IMR-90 (cell line): ENCODE data around the gene C1QTNF5. TPM values are rescaled to one million over a fixed set of nuclear protein-coding genes. Genes with fewer than 3 reads are reported as not detected.

Experiments used
- ATAC-seq: fragments of 200-7000 bp; cut with Tn5 transposase; 2 replicates; pipeline ENCODE4 v1.9.1; 2020; ENCODE audit warnings: low read depth, mild to moderate bottlenecking, moderate library complexity
- BruUV-seq: library from RNA; stranded (reverse); fragments of 400-500 nt; replicated peaks from 2 replicates; lab custom pipeline; 2021; lab: Mats Ljungman, UMichigan
- CTCF ChIA-PET: fragments of 300-600 bp; formaldehyde crosslinking; extraction: SDS; loops from one replicate; lab custom pipeline; 2021; ENCODE audit warnings: antibody characterized with exemption; lab: Yijun Ruan, JAX
- POLR2A ChIA-PET: fragments of 300-600 bp; sonication (Branson Sonifier 250); formaldehyde crosslinking; loops from one replicate; lab custom pipeline; 2022; ENCODE audit warnings: antibody characterized with exemption; ENCODE audit not compliant: unreplicated experiment; lab: Charles Lee
- DNase-seq: peaks from one replicate; pipeline ENCODE4 v3.0.0; 2013
- H2AFZ ChIP-seq: replicated peaks from 2 replicates; pipeline ENCODE3; 2013; ENCODE audit warnings: low read length, mild to moderate bottlenecking; ENCODE audit not compliant: poor library complexity
- H2AK5ac ChIP-seq: 2 replicates; pipeline ENCODE4 v1.6.1; 2013; ENCODE audit warnings: low read depth, low read length, inconsistent platforms
- H2AK9ac ChIP-seq: replicated peaks from 2 replicates; pipeline ENCODE3; 2013; ENCODE audit warnings: mild to moderate bottlenecking, low read depth, low read length, moderate library complexity; ENCODE audit not compliant: poor library complexity
- H2BK120ac ChIP-seq: 2 replicates; pipeline ENCODE4 v1.6.1; 2013; ENCODE audit warnings: low read depth, low read length, inconsistent platforms
- H2BK15ac ChIP-seq: 3 replicates; pipeline ENCODE4 v1.6.1; 2013; ENCODE audit warnings: low read depth, low read length, inconsistent platforms
- H2BK20ac ChIP-seq: 2 replicates; pipeline ENCODE4 v1.6.1; 2013; ENCODE audit warnings: low read depth, mild to moderate bottlenecking, inconsistent platforms, low read length, moderate library complexity
- H2BK5ac ChIP-seq: 2 replicates; pipeline ENCODE4 v1.6.1; 2013; ENCODE audit warnings: mild to moderate bottlenecking, low read depth, low read length, inconsistent platforms; ENCODE audit not compliant: poor library complexity, severe bottlenecking
- H3K14ac ChIP-seq: replicated peaks from 2 replicates; pipeline ENCODE4 v1.6.1; 2013; ENCODE audit warnings: low read depth, low read length, inconsistent platforms
- H3K18ac ChIP-seq: 2 replicates; pipeline ENCODE4 v1.6.1; 2013; ENCODE audit warnings: low read depth, low read length, control low read depth
- H3K23ac ChIP-seq: 2 replicates; pipeline ENCODE4 v1.6.1; 2013; ENCODE audit warnings: low read depth, low read length, inconsistent platforms
- H3K27ac ChIP-seq: 2 replicates; pipeline ENCODE4 v1.5.1; 2013; ENCODE audit warnings: mild to moderate bottlenecking, control low read depth, low read length; ENCODE audit not compliant: insufficient read depth
- H3K27me3 ChIP-seq: 2 replicates; pipeline ENCODE4 v1.6.1; 2013; ENCODE audit warnings: low read length; ENCODE audit not compliant: control insufficient read depth, insufficient read depth
- H3K36me3 ChIP-seq: 2 replicates; pipeline ENCODE4 v1.6.1; 2013; ENCODE audit warnings: low read length, mixed read lengths; ENCODE audit not compliant: control insufficient read depth, insufficient read depth
- H3K4ac ChIP-seq: 2 replicates; pipeline ENCODE4 v1.6.1; 2013; ENCODE audit warnings: low read depth, low read length, inconsistent platforms
- H3K4me1 ChIP-seq: 2 replicates; pipeline ENCODE4 v1.6.1; 2013; ENCODE audit warnings: low read length, mixed read lengths; ENCODE audit not compliant: control insufficient read depth, insufficient read depth
- H3K4me2 ChIP-seq: 2 replicates; pipeline ENCODE4 v1.6.1; 2013; ENCODE audit warnings: low read depth, mild to moderate bottlenecking, control low read depth, low read length, moderate library complexity
- H3K4me3 ChIP-seq: 2 replicates; pipeline ENCODE4 v1.5.1; 2013; ENCODE audit warnings: low read depth, mild to moderate bottlenecking, control low read depth, low read length, moderate library complexity; ENCODE audit not compliant: insufficient read depth
- H3K56ac ChIP-seq: 2 replicates; pipeline ENCODE4 v1.6.1; 2013; ENCODE audit warnings: low read length, inconsistent platforms; ENCODE audit not compliant: insufficient read depth; ENCODE audit errors: extremely low read depth
- H3K79me1 ChIP-seq, 2 experiments: 2 replicates each; pipeline ENCODE4 v1.6.1; 2013; ENCODE audit warnings: low read length in 2 of 2, inconsistent platforms in 1 of 2, low read depth in 1 of 2
- H3K9ac ChIP-seq: 2 replicates; pipeline ENCODE4 v1.6.1; 2013; ENCODE audit warnings: low read depth, low read length, control low read depth
- H3K9me1 ChIP-seq: 2 replicates; pipeline ENCODE4 v1.6.1; 2013; ENCODE audit warnings: low read length, inconsistent platforms; ENCODE audit not compliant: insufficient read depth
- H3K9me3 ChIP-seq: 2 replicates; pipeline ENCODE4 v1.6.1; 2013; ENCODE audit warnings: low read length; ENCODE audit not compliant: control insufficient read depth, insufficient read depth
- H4K20me1 ChIP-seq: 2 replicates; pipeline ENCODE4 v1.6.1; 2013; ENCODE audit warnings: low read length, inconsistent platforms; ENCODE audit not compliant: insufficient read depth
- H4K5ac ChIP-seq: 2 replicates; pipeline ENCODE4 v1.6.1; 2013; ENCODE audit warnings: mild to moderate bottlenecking, low read depth, low read length, control low read depth
- H4K8ac ChIP-seq, 2 experiments: 2 replicates each; pipeline ENCODE4 v1.6.1; 2013; ENCODE audit warnings: low read depth in 2 of 2, low read length in 2 of 2, control low read depth in 1 of 2, inconsistent platforms in 1 of 2
- H4K91ac ChIP-seq: 2 replicates; pipeline ENCODE4 v1.6.1; 2013; ENCODE audit warnings: low read depth, low read length, inconsistent platforms; ENCODE audit not compliant: insufficient read depth
- BHLHE40 ChIP-seq: fragments of 150-350 bp; IDR thresholded peaks from 2 replicates; pipeline ENCODE4 v1.6.1; 2016; ENCODE audit warnings: mild to moderate bottlenecking, low read depth, low read length
- CHD1 ChIP-seq: IDR thresholded peaks from 2 replicates; pipeline ENCODE4 v1.6.1; 2012; ENCODE audit warnings: low read depth, low read length, improper control_type of control experiment
- CTCF ChIP-seq: conservative IDR thresholded peaks from 2 replicates; pipeline ENCODE4 v1.5.1; 2012; ENCODE audit warnings: mild to moderate bottlenecking, low read depth, low read length, improper control_type of control experiment
- MAZ ChIP-seq: IDR thresholded peaks from 2 replicates; pipeline ENCODE4 v1.6.1; 2012; ENCODE audit warnings: low read depth, mild to moderate bottlenecking, low read length, improper control_type of control experiment, moderate library complexity, borderline replicate concordance
- NFE2L2 ChIP-seq: fragments of 150-350 bp; IDR thresholded peaks from 2 replicates; pipeline ENCODE4 v1.6.1; 2016; ENCODE audit warnings: low read depth, mild to moderate bottlenecking, low read length
- SMC3 ChIP-seq: fragments of 150-350 bp; IDR thresholded peaks from 2 replicates; pipeline ENCODE4 v1.6.1; 2016; ENCODE audit warnings: low read depth, mild to moderate bottlenecking, antibody characterized with exemption, low read length, moderate library complexity
- WGBS, 2 experiments: methylation state at CpG; one replicate each; pipeline versions ENCODE4 v1.1.5 to v1.1.7; 2013; ENCODE audit warnings: missing lambda C conversion rate in 2 of 2; ENCODE audit not compliant: insufficient read length in 1 of 2; ENCODE audit errors: extremely low coverage in 2 of 2; 5-methylcytosine and 5-hydroxymethylcytosine counted together
- dilution Hi-C: fragments of 300-500 bp; cut with HindIII; formaldehyde crosslinking; loops from one replicate; pipeline ENCODE4 v1.14.3; 2018; ENCODE audit warnings: low sequenced_read_pairs; ENCODE audit not compliant: unreplicated experiment
- in situ Hi-C: fragments of 300-500 bp; cut with MboI; formaldehyde crosslinking; loops from 3 replicates; pipeline ENCODE4 v1.14.3; 2019; ENCODE audit warnings: low sequenced_read_pairs, inconsistent platforms, mixed read lengths
- intact Hi-C: fragments of 100-400 bp; cut with micrococcal nuclease; formaldehyde crosslinking; loops from 2 replicates; pipeline ENCODE4 v1.10.0; 2022
- polyA plus RNA-seq, 3 experiments: library from polyadenylated mRNA; depleted of rRNA; stranded (reverse); fragments of >200 nt; gene quantifications; 2 replicates each; pipeline ENCODE4 v1.2.3, GENCODE V29; 2012; ENCODE audit warnings: low replicate concordance in 1 of 3
- total RNA-seq: library from RNA; depleted of rRNA; stranded (reverse); fragments of >200 nt; gene quantifications from 2 replicates; pipeline ENCODE4 v1.2.3, GENCODE V29; 2012

C1QTNF5 gene
- total and polyA plus RNA-seq, 2 of the 4 experiments (the other 2 are of a cell fraction) = 2.0 to 5.4 TPM

DNA sequence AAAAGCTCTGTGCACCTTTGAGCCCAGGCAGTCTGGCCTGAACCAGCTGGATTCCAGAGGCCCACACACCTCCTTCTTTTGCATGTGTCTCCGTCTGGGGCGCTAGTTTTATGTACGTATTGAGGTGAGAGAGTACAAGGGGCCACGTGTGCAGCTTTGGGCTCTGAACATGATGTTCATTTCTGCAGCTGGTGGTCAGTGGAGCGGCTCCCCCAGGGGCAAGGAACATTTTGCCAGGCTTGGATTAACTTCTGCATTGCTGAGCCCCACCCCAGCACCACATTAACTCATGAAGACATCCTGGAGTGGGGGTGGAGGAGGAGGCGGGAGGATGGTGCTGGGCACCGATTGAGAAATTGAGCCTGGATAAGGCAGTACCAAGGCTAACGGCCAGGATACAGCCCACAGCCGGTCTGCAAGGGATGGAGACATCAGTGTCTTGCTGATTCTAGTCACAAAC lies 27.0 kb upstream of the C1QTNF5 start:
- Histone ChIP-seq H4K91ac (no peak overlapping the region), H3K4me2 (no peak overlapping the region), H3K9ac (no peak overlapping the region), H3K79me1 (peaks cover 0 to 9% of the 10 kb centered on the region in 2 experiments; a peak in 1 of 4 replicates), H4K8ac (no peak overlapping the region), H2AK9ac (peak overlapping the region; percentile 3), H3K56ac (no peak overlapping the region), H2BK20ac (0 out of 2 replicates have a peak overlapping the region, but pooled peaks have one; percentile 34), H2BK15ac (no peak overlapping the region), H3K27ac (no peak overlapping the region), H3K14ac (no peak overlapping the region), H3K4me1 (peaks cover 20% of the 10 kb centered on the region), H3K27me3 (no peaks in the 10 kb centered on the region), H2AFZ (peak overlapping the region; percentile 44), H4K5ac (no peak overlapping the region), H2BK120ac (no peak overlapping the region), H3K4me3 (no peak overlapping the region), H2AK5ac (peak overlapping the region; percentile 52), H3K9me1 (peaks cover 25% of the 10 kb centered on the region), H3K4ac (peak overlapping the region; percentile 27; the same call in 1 of the 2 replicates), H2BK5ac (no peak overlapping the region), H4K20me1 (no peaks in the 10 kb centered on the region; the same call in 1 of the 2 replicates), H3K23ac (no peak overlapping the region), H3K18ac (no peak overlapping the region), H3K9me3 (no peaks in the 10 kb centered on the region), H3K36me3 (no peaks in the 10 kb centered on the region)
- DNase-seq = no peak
- no TSS peak for BruUV-seq
- intact Hi-C loops (loop anchor here (10.0 kb wide), 1 partner anchor 357 kb away; the partner anchor contains the start of gene NECTIN1), in situ Hi-C loops (loop anchor here (25.0 kb wide), 1 partner anchor 745 kb away; no protein-coding TSS in a partner anchor), dilution Hi-C loops (no loop called here)
- ATAC-seq = no peak
- CTCF ChIA-PET = interaction anchor here (0.9 to 5.3 kb wide), 3 partner anchors 11 to 29 kb away, joined by 3 to 30 read pairs (median 7); partner anchors contain the start of gene USP2
- TF ChIP-seq NFE2L2 (no peak), CTCF (no peak), CHD1 (no peak), MAZ (no peak), SMC3 (no peak), BHLHE40 (no peak)
- 30% methylated on average over 2 of the region's 9 CpGs; no CpG with 5 or more reads in 1 of the 2 experiments for WGBS, 2 experiments
- POLR2A ChIA-PET = no interaction called here
